Spleen (tissue), 7 donors: Measurements from ENCODE around the gene CUEDC1.

Experiments
- POLR2A ChIP-seq, 3 donors: fragments of 450-650 bp; IDR thresholded peaks; one replicate each; pipeline ENCODE4 v1.5.1; 2017; ENCODE audit warnings: antibody characterized with exemption in 3 of 3, mild to moderate bottlenecking in 1 of 3
- POLR2AphosphoS5 ChIP-seq, 3 donors: sonication (generic); formaldehyde crosslinking; IDR thresholded peaks; one replicate each; pipeline ENCODE4 v1.5.1; 2017; ENCODE audit warnings: antibody characterized with exemption in 3 of 3
- TF ChIP-seq, protein P1 (sequence below), 11 experiments: fragments of 200-600 bp in 7 of 11; fragments of 450-650 bp in 4 of 11; sonication (generic) in 4 of 11; IDR thresholded peaks in 8 of 11; conservative IDR thresholded peaks in 3 of 11; 1 replicate in 7 of 11; 2 replicates in 4 of 11; pipeline versions ENCODE4 v1.4.0 to v1.8.0; 2016 to 2021; ENCODE audit warnings: antibody characterized with exemption in 11 of 11, inconsistent platforms in 4 of 11, mild to moderate bottlenecking in 1 of 11
- donor health status: DM: no; HTN: no; CAD: no; lungs with moderate emphysema.
- donor health status: DM: no; HTN: no; CAD: no.
- donor health status: DM: no; HTN: no; CAD: no.

DNA sequence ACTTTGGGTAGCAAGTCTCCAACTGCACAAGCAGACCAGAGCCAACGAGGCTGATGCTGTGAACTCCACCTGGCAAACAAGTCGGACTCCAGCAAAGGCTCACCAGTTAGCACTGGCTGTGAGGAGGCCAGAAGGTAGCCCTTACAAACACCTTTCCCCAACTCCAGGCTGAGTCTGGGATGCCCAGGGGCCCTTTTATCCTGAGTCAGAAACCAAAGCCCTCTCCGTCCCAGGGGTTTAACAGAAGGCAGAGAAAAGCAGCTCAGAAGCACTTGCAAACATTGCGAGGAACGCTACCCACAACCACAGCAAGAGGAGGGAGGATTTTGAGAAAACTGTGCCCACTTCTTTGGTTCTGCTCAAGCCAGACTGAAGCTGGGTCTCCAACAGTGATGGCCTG is 25.0 kb downstream of the CUEDC1 start:
- TF ChIP-seq, protein P1, sequence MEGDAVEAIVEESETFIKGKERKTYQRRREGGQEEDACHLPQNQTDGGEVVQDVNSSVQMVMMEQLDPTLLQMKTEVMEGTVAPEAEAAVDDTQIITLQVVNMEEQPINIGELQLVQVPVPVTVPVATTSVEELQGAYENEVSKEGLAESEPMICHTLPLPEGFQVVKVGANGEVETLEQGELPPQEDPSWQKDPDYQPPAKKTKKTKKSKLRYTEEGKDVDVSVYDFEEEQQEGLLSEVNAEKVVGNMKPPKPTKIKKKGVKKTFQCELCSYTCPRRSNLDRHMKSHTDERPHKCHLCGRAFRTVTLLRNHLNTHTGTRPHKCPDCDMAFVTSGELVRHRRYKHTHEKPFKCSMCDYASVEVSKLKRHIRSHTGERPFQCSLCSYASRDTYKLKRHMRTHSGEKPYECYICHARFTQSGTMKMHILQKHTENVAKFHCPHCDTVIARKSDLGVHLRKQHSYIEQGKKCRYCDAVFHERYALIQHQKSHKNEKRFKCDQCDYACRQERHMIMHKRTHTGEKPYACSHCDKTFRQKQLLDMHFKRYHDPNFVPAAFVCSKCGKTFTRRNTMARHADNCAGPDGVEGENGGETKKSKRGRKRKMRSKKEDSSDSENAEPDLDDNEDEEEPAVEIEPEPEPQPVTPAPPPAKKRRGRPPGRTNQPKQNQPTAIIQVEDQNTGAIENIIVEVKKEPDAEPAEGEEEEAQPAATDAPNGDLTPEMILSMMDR (IDR thresholded peaks at IDR 0.05 in 8 of 11, conservative IDR thresholded peaks at IDR 0.05 in 3 of 11), result no peak
- TF ChIP-seq POLR2AphosphoS5 (IDR thresholded peaks at IDR 0.05), result no peak
- no peak for TF ChIP-seq POLR2A (IDR thresholded peaks at IDR 0.05)
